ENCODE measurements around the gene WNT9A. TPM values are rescaled to one million over a fixed set of nuclear protein-coding genes. Genes with fewer than 3 reads are reported as not detected.

WNT9A gene
- total and polyA plus RNA-seq, 2 of the 4 experiments (the other 2 are of a cell fraction) = 0.18 to 0.36 TPM

- no peak overlapping the region for H2AK9ac ChIP-seq (replicated peaks; ENCODE audit: low read depth, low read length, poor library complexity)
- no peak overlapping the region for H3K4me3 ChIP-seq (ENCODE audit: insufficient read depth, low read depth, low read length)
- no peak for ATAC-seq (ENCODE audit: low read depth)
- in situ Hi-C loops (cut with MboI; ENCODE audit: low sequenced_read_pairs) = no loop called here
- DNase-seq = no peak
- no peak overlapping the region for H3K18ac ChIP-seq (ENCODE audit: low read depth, low read length)
- intact Hi-C loops (cut with micrococcal nuclease) = no loop called here
- H3K14ac ChIP-seq (replicated peaks; ENCODE audit: low read depth, low read length) = no peak overlapping the region
- no peaks in the 10 kb centered on the region for H3K9me3 ChIP-seq (ENCODE audit: control insufficient read depth, insufficient read depth, low read length)
- H3K4me2 ChIP-seq (ENCODE audit: low read depth, low read length) = no peak overlapping the region
- no peaks in the 10 kb centered on the region; the same call in 1 of the 2 replicates for H3K27me3 ChIP-seq (ENCODE audit: control insufficient read depth, insufficient read depth, low read length)
- H3K79me1 ChIP-seq (ENCODE audit: low read depth in 1 of 2, low read length in 2 of 2) = no peaks in the 10 kb centered on the region
- H3K27ac ChIP-seq (ENCODE audit: insufficient read depth, low read length) = no peak overlapping the region
- H2BK120ac ChIP-seq (ENCODE audit: low read depth, low read length) = no peak overlapping the region
- no peak overlapping the region for H3K56ac ChIP-seq (ENCODE audit: extremely low read depth, insufficient read depth, low read length)
- H3K36me3 ChIP-seq (ENCODE audit: control insufficient read depth, insufficient read depth, low read length) = no peaks in the 10 kb centered on the region
- no peak overlapping the region for H3K4ac ChIP-seq (ENCODE audit: low read depth, low read length)
- POLR2A ChIA-PET (ENCODE audit: unreplicated experiment) = no interaction called here
- no peak overlapping the region for H2BK5ac ChIP-seq (ENCODE audit: low read depth, low read length, poor library complexity, severe bottlenecking)
- no peaks in the 10 kb centered on the region for H4K20me1 ChIP-seq (ENCODE audit: insufficient read depth, low read length)
- no peak for TF ChIP-seq CEBPB (IDR thresholded peaks at IDR 0.05; ENCODE audit: low read depth, low read length)
- H3K9me1 ChIP-seq (ENCODE audit: insufficient read depth, low read length) = no peaks in the 10 kb centered on the region
- no peak overlapping the region for H2AK5ac ChIP-seq (ENCODE audit: low read depth, low read length)
- no peak overlapping the region for H2AFZ ChIP-seq (replicated peaks; ENCODE audit: low read length, poor library complexity)
- no TSS peak for BruUV-seq (replicated peaks)
- no peak overlapping the region for H2BK20ac ChIP-seq (ENCODE audit: low read depth, low read length)
- H3K9ac ChIP-seq (ENCODE audit: low read depth, low read length) = no peak overlapping the region
- dilution Hi-C loops (cut with HindIII; ENCODE audit: low sequenced_read_pairs, unreplicated experiment) = no loop called here
- no peak overlapping the region for H4K8ac ChIP-seq (ENCODE audit: low read depth in 2 of 2, low read length in 2 of 2)
- H2BK15ac ChIP-seq (ENCODE audit: low read depth, low read length) = no peak overlapping the region
- WGBS, 2 experiments (ENCODE audit: extremely low coverage in 2 of 2, insufficient read length in 1 of 2) = 75% methylated on average over 13 of the region's 22 CpGs; no CpG with 5 or more reads in 1 of the 2 experiments
- CTCF ChIA-PET = no interaction called here
- H4K5ac ChIP-seq (ENCODE audit: low read depth, low read length) = no peak overlapping the region
- no peaks in the 10 kb centered on the region for H3K4me1 ChIP-seq (ENCODE audit: control insufficient read depth, insufficient read depth, low read length)
- H4K91ac ChIP-seq (ENCODE audit: insufficient read depth, low read depth, low read length) = no peak overlapping the region
- H3K23ac ChIP-seq (ENCODE audit: low read depth, low read length) = no peak overlapping the region
Observed at GRCh38 chr1:227903614-227904501, 43.9 kb downstream of the WNT9A start.
